BE2C (cell line): ENCODE data around the gene KHNYN.

Source experiments
- DNase-seq: peaks from one replicate; pipeline ENCODE4 v3.0.0-alpha.2; 2020
- H3K27me3 ChIP-seq: fragments of 250-450 bp; sonication (Bioruptor Pico); 2 replicates; pipeline ENCODE4 v1.5.1; 2020; ENCODE audit warnings: mild to moderate bottlenecking
- H3K36me3 ChIP-seq: fragments of 250-450 bp; sonication (Bioruptor Pico); 2 replicates; pipeline ENCODE4 v1.5.1; 2020; ENCODE audit warnings: mild to moderate bottlenecking
- H3K4me1 ChIP-seq: fragments of 250-450 bp; sonication (Bioruptor Pico); 2 replicates; pipeline ENCODE4 v1.5.1; 2020
- H3K4me3 ChIP-seq: 2 replicates; pipeline ENCODE4 v1.5.1; 2011; ENCODE audit warnings: low read depth, low read length
- H3K9me3 ChIP-seq: fragments of 250-450 bp; sonication (Bioruptor Pico); 2 replicates; pipeline ENCODE4 v1.5.1; 2020
- TF ChIP-seq, protein P1 (sequence below): IDR thresholded peaks from 2 replicates; pipeline ENCODE4 v1.5.1; 2012; ENCODE audit warnings: mild to moderate bottlenecking, low read depth, low read length

The KHNYN gene

DNA sequence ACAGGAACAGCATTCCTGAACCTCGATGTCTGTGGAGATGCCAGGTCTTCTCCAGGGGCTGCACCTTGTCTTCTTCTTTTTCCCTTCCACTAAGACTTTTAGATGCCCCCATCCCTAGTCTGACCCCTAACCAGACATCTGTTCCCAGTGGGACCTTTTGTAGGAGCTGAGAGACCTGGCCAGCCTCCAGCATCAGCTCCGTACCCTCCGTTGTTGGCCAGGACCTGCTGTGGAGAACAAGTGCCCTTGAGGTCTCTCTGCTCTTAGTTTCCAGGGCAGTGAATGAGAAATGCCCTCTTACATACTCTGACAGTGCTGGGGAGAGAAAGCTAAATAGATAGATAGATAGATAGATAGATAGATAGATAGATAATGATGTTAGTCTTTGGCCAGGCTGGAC is 29.6 kb downstream of the KHNYN start:
- no peaks in the 10 kb centered on the region for H3K4me1 ChIP-seq
- TF ChIP-seq, protein P1, sequence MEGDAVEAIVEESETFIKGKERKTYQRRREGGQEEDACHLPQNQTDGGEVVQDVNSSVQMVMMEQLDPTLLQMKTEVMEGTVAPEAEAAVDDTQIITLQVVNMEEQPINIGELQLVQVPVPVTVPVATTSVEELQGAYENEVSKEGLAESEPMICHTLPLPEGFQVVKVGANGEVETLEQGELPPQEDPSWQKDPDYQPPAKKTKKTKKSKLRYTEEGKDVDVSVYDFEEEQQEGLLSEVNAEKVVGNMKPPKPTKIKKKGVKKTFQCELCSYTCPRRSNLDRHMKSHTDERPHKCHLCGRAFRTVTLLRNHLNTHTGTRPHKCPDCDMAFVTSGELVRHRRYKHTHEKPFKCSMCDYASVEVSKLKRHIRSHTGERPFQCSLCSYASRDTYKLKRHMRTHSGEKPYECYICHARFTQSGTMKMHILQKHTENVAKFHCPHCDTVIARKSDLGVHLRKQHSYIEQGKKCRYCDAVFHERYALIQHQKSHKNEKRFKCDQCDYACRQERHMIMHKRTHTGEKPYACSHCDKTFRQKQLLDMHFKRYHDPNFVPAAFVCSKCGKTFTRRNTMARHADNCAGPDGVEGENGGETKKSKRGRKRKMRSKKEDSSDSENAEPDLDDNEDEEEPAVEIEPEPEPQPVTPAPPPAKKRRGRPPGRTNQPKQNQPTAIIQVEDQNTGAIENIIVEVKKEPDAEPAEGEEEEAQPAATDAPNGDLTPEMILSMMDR, result no peak
- H3K36me3 ChIP-seq, result no peaks in the 10 kb centered on the region
- no peak for DNase-seq
- no peak overlapping the region for H3K4me3 ChIP-seq
- no peaks in the 10 kb centered on the region; the same call in 1 of the 2 replicates for H3K27me3 ChIP-seq
- H3K9me3 ChIP-seq, result no peaks in the 10 kb centered on the region

DNA sequence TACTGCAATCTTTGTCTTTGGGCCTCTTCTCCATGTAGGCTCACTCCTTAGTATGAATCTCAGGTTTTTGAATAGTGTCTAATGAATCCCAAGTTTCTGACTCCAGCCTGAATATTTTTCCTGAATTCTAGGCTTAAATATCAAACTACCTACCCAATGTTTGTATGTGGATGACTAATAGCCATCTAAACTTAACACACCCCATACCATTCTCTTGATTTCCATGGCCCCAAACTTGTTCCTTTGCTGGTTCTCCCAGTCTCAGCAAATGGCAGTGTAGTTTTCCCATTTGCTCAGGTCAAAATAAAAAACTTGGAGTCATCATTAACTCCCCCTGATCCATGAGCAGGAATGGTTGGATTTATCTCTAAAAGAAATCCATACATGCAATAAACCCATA is 31.6 kb downstream of the KHNYN start:
- TF ChIP-seq, protein P1, result no peak
- Histone ChIP-seq H3K27me3 (no peaks in the 10 kb centered on the region; the same call in 1 of the 2 replicates), H3K9me3 (no peaks in the 10 kb centered on the region), H3K4me1 (no peaks in the 10 kb centered on the region), H3K36me3 (no peaks in the 10 kb centered on the region), H3K4me3 (no peak overlapping the region)
- no peak for DNase-seq

DNA sequence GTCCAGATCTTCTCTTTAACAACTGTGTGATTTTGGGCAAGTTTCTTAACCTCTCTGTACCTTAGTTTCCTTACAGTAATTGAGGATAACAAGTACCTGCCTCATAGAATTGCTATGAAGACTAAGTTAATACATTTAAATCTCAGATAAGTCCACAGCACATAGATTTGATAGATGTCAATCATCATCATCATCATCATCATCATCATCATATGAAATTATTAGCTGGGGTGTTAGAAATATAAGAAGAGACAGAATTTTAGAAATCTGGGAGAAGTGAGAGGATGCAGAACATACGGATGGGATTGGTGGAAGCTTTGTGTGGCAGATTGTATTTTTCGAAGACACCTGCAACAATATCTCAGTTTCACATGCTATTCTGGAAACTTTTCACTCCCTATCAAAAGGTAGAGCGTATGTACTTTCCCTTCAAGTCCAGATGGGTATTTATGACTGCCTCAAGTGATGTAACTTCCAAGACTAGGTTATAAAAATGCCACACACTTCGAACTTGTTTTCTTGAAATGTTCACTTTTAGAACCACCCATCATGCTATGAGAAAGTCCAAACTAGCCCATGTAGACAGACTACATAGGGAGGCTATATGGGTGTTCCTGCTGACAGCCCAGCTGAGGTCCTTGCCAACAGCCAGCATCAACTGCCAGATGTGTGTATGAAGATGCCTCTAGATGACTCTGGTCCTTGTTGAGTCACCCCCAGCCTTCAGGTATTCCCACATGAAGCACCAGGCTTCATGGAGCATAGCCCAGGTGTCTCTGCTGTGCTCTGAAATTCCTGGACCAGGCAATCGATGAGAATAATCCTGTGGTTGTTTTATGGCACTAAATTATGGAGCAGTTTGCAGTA is 33.5 kb downstream of the KHNYN start:
- no peak overlapping the region for H3K4me3 ChIP-seq
- no peaks in the 10 kb centered on the region for H3K4me1 ChIP-seq
- DNase-seq, result no peak
- no peaks in the 10 kb centered on the region for H3K9me3 ChIP-seq
- no peaks in the 10 kb centered on the region for H3K36me3 ChIP-seq
- no peaks in the 10 kb centered on the region for H3K27me3 ChIP-seq
- TF ChIP-seq, protein P1, result no peak

DNA sequence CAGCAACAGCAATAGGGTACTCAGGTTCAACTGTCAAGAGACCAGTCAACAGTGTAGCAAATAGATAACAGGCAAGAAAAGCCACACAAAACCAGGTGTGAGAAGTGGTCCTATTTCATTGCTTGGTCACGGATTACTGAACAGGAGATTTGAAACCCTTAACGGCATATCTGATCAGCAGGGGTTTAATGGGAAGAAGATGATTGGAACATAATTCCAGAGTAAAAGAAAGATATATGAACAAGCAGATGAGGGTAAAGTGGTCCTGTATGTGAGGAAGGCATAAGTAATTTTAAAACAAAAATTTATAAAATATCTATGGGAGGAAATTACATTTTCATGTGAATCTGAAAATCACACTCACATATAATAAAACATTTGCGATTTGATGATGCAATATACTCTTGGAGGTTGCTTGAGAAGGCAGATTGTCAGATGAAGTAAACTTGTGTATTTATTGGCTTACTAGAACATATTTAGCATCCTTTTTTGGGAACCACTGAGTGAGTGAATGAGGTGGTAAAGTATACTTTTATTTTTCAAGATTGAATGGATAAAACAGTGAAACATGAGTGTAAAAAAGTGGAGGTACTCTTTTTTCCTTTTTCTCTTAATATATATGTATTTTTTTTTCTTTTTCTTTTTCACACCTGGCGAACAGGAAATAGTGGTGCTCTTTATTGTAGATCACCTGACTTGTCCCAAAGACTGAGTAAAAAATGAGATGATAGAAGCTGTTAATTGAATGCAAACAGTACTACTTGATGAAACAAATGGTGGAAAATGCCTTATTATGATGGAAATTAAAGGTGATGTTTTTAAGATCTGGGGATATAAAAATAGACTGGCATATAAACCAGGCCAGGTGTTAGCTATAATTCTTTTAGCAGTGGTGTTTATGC is 34.4 kb downstream of the KHNYN start:
- Histone ChIP-seq H3K4me1 (no peaks in the 10 kb centered on the region), H3K36me3 (no peaks in the 10 kb centered on the region), H3K27me3 (no peaks in the 10 kb centered on the region), H3K9me3 (no peaks in the 10 kb centered on the region), H3K4me3 (no peak overlapping the region)
- TF ChIP-seq, protein P1, result no peak
- DNase-seq, result no peak

DNA sequence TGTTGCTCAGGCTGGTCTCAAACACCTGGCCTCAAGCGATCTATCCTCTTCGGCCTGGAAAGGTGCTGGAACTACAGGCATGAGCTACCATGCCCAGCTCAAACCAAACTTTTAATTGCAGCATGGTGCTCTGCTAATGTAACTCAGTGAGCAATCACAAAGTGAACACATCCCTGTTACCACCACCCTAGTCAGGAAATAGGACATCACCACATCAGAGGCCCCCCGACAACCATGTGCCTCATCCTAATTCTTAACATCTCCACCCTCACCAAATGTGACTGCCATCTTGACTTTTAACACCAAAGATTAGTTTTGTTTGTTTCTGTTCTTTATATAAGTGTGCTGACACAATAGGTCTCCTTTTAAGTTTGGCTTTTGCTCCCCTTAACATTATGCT is 35.6 kb downstream of the KHNYN start:
- TF ChIP-seq, protein P1, result no peak
- no peak for DNase-seq
- Histone ChIP-seq H3K4me3 (no peak overlapping the region), H3K27me3 (no peaks in the 10 kb centered on the region), H3K4me1 (no peaks in the 10 kb centered on the region), H3K36me3 (no peaks in the 10 kb centered on the region), H3K9me3 (no peaks in the 10 kb centered on the region)
